IPS-18c (cell line): ENCODE results near the gene PUM1.
"Not testable (repeated sequence)": the region's sequence is repeated elsewhere in the genome, so short reads cannot be mapped to it uniquely, and the experiment has no call there.

ENCODE experiments used
- H3K4me3 ChIP-seq: 2 replicates; pipeline ENCODE4 v1.7.0; 2013; ENCODE audit warnings: low read depth, mild to moderate bottlenecking, low read length, moderate library complexity; ENCODE audit not compliant: insufficient read depth
- H3K9me3 ChIP-seq: one replicate; pipeline ENCODE4 v1.6.1; 2013; ENCODE audit warnings: mild to moderate bottlenecking, low read length, moderate library complexity; ENCODE audit not compliant: control insufficient read depth, insufficient read depth

The PUM1 gene

GRCh38 chr1:30962609-30963508 lies 102.7 kb downstream of the PUM1 start:
- H3K9me3 ChIP-seq: no peaks in the 10 kb centered on the region
- H3K4me3 ChIP-seq: no peak overlapping the region

- Histone ChIP-seq H3K4me3 (no peak overlapping the region), H3K9me3 (no peaks in the 10 kb centered on the region)
These were observed 107.8 kb downstream of the PUM1 start for GRCh38 chr1:30957560-30958222.

GRCh38 chr1:30955448-30956015 lies 110.0 kb downstream of the PUM1 start:
- no peak overlapping the region for H3K4me3 ChIP-seq
- no peaks in the 10 kb centered on the region for H3K9me3 ChIP-seq

GRCh38 chr1:30953685-30954084 lies 111.8 kb downstream of the PUM1 start:
- no peaks in the 10 kb centered on the region for H3K9me3 ChIP-seq
- H3K4me3 ChIP-seq: no peak overlapping the region

- H3K4me3 ChIP-seq: no peak overlapping the region
- no peaks in the 10 kb centered on the region for H3K9me3 ChIP-seq
These were observed 113.4 kb downstream of the PUM1 start for GRCh38 chr1:30952098-30952497.

GRCh38 chr1:30950700-30951099 lies 114.8 kb downstream of the PUM1 start:
- Histone ChIP-seq H3K9me3 (no peaks in the 10 kb centered on the region), H3K4me3 (no peak overlapping the region)

GRCh38 chr1:30950053-30950452 lies 115.5 kb downstream of the PUM1 start:
- no peaks in the 10 kb centered on the region for H3K9me3 ChIP-seq
- H3K4me3 ChIP-seq: no peak overlapping the region

- not testable (repeated sequence) for H3K4me3 ChIP-seq, H3K9me3 ChIP-seq
These were observed 116.1 kb downstream of the PUM1 start for GRCh38 chr1:30949487-30949838.

- not testable (repeated sequence) for H3K9me3 ChIP-seq, H3K4me3 ChIP-seq
These were observed 116.6 kb downstream of the PUM1 start for GRCh38 chr1:30948813-30949486.

- H3K4me3 ChIP-seq: no peak overlapping the region
- H3K9me3 ChIP-seq: no peaks in the 10 kb centered on the region
These were observed 117.2 kb downstream of the PUM1 start for GRCh38 chr1:30948278-30948677.

- Histone ChIP-seq H3K4me3 (no peak overlapping the region), H3K9me3 (no peaks in the 10 kb centered on the region)
These were observed 118.3 kb downstream of the PUM1 start for GRCh38 chr1:30947212-30947611.

- Histone ChIP-seq H3K9me3 (no peaks in the 10 kb centered on the region), H3K4me3 (no peak overlapping the region)
These were observed 123.1 kb downstream of the PUM1 start for GRCh38 chr1:30942326-30942963.

- no peaks in the 10 kb centered on the region for H3K9me3 ChIP-seq
- no peak overlapping the region for H3K4me3 ChIP-seq
These were observed 125.0 kb downstream of the PUM1 start for GRCh38 chr1:30940541-30940940.

- no peak overlapping the region for H3K4me3 ChIP-seq
- no peaks in the 10 kb centered on the region for H3K9me3 ChIP-seq
These were observed 128.9 kb downstream of the PUM1 start for GRCh38 chr1:30936541-30937171.

GRCh38 chr1:30935758-30936157 lies 129.8 kb downstream of the PUM1 start:
- H3K4me3 ChIP-seq, H3K9me3 ChIP-seq: not testable (repeated sequence)

- no peaks in the 10 kb centered on the region for H3K9me3 ChIP-seq
These were observed 130.9 kb downstream of the PUM1 start for GRCh38 chr1:30934613-30935012.

GRCh38 chr1:30933874-30934252 lies 131.7 kb downstream of the PUM1 start:
- Histone ChIP-seq H3K4me3 (no peak overlapping the region), H3K9me3 (no peaks in the 10 kb centered on the region)

More at GRCh38 chr1:30934613-30935012, 130.9 kb downstream of the PUM1 start:
- no peak overlapping the region for H3K4me3 ChIP-seq
